Left cardiac atrium (tissue), 4 donors: Measurements from ENCODE around the gene TXN2. TPM values are rescaled to one million over a fixed set of nuclear protein-coding genes. Genes with fewer than 3 reads are reported as not detected.

Experiments used
- ATAC-seq, 2 donors: fragments of 200-7000 bp; cut with Tn5 transposase; one replicate each; pipeline ENCODE4 v1.9.1; 2020; ENCODE audit warnings: mild to moderate bottlenecking in 2 of 2, moderate library complexity in 2 of 2
- DNase-seq: peaks from one replicate; pipeline ENCODE4 v3.0.0-alpha.2; 2020
- intact Hi-C, 2 donors: fragments of 100-400 bp; cut with DNase I; formaldehyde crosslinking; loops; one replicate each; pipeline versions ENCODE4 v1.14.1 to v1.15.1; 2022 to 2023
- total RNA-seq, 2 donors: library from RNA; stranded (reverse); fragmentation: NEBNext Ultra II Directional; extraction: Animal tissue kit (Norgen Biotek cat#: 25700); gene quantifications; one replicate each; pipeline ENCODE4 v1.2.1, GENCODE V29; 2021
- donor health status: DM: no; HTN: yes; CAD: no.
- donor health status: DM: no; HTN: yes; CAD: no; lungs with severe emphysema.
- donor health status: DM: yes; HTN: yes; CAD: no.
- donor health status: Dilated cardiomyopathy.

Gene TXN2
- total RNA-seq, 2 donors from 2014 or later: 91.5 to 96.8 TPM

DNA sequence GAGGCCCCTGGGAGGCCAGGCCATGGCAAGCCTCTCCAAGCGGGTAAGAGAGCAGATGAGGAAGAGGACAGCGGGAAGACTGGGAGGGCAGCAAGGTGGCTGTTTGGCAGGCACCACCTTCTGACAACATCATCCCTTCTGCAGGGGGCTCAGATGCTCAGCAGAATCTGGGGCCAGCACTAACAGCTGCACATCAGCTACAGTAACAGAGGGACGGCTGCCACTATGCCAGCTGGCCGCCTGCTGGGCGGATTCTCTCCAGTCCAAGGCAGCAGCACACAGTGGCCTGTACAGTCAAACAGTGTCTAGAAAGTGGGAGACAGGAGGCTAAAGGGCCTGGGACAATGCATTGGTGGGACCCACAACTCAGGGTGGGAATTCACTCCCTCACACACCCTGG, 10.7 kb upstream of the TXN2 start:
- DNase-seq (no peak), ATAC-seq (no peak)

DNA sequence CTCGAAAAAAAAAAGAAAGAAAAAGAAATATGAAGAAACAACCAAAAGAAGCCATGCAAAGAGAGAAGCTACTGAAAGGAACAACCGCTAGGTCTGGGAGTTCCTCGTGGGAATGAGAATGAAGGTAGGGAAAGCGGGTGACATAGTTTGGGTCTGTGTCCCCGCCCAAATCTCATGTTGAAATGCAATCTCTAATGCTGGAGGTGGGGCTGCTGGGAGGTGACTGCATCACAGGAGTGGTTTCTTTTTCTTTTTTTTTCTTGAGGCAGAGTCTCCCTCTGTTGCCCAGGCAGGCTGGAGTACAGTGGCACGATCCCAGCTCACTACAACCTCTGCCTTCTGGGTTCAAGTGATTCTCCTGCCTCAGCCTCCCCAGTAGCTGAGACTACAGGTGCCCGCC, 9.7 kb upstream of the TXN2 start:
- intact Hi-C loops: no loop called here
- DNase-seq (no peak), ATAC-seq (no peak)

More for the DNA sequence above, 10.7 kb upstream of the TXN2 start:
- intact Hi-C loops: no loop called here

DNA sequence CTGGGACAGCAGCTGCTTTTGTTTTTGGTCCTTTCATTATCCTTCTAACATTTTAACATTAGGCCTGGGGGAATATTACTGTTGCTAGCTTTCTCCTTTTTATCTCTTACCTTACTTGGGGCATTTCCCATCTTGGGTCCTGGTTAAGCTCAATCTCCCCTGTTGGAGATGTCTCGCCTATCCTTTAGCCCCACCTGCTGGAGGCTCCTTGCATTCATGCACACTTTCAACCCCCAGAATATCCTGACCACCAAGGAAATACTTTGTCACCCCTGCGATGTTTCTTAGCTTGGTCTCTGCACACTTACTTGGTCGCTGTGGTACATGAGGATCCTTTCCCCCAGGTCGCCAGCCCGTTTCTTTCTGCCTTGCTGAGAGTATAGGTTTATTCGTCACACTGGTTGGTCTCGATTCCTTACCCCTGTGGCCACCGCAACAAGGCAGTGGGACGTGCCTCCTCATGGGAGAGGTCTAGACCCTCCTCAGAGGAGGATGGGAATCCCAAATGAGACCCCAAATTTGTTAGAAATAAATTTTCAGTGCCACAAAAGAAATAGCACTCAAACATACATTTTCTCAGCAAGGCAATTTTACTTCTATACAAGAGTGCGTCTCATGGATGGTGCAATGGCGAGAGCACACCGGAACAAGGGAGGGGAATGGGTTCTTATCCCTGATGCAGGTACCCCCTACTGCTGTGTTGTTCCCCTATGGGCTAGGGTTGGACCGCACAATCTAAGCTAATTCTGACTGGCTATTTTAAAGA, 5.4 kb upstream of the TXN2 start:
- intact Hi-C loops: loop anchor here in 1 of 2 donors (10.0 kb wide), 2 partner anchors 292 to 342 kb away; no protein-coding TSS in a partner anchor
- no peak for DNase-seq

DNA sequence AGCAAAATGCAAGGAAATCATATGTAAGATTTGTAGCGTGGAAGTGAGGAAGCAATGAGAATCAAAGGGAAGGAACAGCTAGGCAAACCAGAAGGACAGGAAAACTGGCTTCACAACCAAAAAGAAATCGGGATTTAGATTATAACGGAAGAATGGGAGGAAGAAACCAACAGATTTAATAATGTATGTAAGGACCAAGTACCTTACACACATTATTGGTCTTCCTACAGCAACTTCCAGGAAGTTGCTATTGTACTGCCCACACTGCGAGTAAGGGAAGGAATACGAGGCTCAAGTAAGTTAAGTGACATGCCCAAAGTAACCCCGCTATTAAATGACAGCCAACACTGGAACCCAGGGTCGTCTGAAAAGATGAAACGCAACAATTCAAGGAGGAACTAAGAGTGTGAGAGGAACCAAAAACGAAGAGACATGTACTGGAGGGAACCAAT, 473 bp downstream of the TXN2 start:
- intact Hi-C loops: loop anchor here in 1 of 2 donors (2.0 to 10.0 kb wide), 3 partner anchors 34 to 336 kb away; no protein-coding TSS in a partner anchor
- DNase-seq: no peak
- ATAC-seq: no peak

More for the DNA sequence above, 5.4 kb upstream of the TXN2 start:
- no peak for ATAC-seq

DNA sequence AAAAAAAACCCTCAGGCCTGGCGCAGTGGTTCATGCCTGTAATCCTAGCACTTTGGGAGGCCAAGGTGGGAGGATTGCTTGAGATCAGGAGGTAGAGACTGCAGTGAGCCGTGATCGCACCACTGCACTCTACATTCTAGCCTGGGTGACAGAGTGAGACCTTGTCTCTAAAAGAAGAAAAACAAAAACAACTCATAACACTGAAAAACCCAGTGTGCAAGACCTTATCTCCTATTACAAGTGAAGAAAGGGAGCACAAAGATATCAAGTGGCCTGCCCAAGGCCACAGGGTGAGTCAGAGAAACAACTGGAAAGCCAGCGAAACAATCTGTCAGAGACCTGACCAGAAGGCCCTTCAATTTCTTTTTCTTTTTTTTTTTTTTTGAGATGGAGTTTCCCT, 2.5 kb downstream of the TXN2 start:
- ATAC-seq: no peak
- DNase-seq: no peak
- intact Hi-C loops: loop anchor here in 1 of 2 donors (10.0 kb wide), 1 partner anchor 174 kb away; no protein-coding TSS in a partner anchor

DNA sequence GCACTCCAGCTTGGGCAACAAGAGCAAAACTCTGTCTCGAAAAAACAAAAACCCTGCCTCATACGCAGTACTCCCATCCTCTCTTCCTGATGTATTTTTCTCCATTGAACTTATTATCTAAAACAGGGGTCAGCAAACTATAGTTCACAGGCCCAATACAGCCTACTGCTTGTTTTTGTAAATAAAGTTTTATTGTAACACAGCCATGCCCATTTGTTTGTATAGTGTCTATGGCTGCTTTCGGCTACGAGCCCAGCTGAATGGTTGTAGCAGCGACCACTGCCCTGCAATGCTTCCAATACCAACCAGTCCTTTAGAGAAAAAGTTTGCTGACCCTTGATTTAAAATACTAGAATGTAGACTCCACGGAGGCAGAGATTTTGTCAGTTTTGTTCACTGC, 6.1 kb downstream of the TXN2 start:
- no peak for DNase-seq
- no peak for ATAC-seq
- intact Hi-C loops: loop anchor here in 1 of 2 donors (10.0 kb wide), 1 partner anchor 171 kb away; no protein-coding TSS in a partner anchor

DNA sequence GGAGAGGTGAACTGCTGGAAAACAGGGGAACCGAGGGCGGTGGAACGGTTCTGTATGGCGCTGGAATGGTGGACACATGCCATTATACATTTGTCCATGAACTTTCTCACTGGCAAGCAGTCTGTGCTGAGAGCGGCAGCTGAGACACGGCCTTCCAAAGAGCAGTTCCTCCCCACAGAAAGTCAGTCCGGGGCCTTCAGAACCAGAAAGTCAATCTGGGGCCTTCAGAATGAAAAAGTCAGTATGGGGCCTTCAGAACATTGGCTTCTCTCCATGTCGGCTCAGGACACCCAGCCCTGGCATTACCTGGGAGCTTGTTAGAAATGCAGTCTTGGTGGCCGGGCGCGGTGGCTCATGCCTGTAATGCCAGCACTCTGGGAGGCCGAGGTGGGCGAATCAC, 8.8 kb downstream of the TXN2 start:
- DNase-seq: no peak
- no peak for ATAC-seq
- intact Hi-C loops: loop anchor here in 1 of 2 donors (10.0 kb wide), 1 partner anchor 168 kb away; no protein-coding TSS in a partner anchor

DNA sequence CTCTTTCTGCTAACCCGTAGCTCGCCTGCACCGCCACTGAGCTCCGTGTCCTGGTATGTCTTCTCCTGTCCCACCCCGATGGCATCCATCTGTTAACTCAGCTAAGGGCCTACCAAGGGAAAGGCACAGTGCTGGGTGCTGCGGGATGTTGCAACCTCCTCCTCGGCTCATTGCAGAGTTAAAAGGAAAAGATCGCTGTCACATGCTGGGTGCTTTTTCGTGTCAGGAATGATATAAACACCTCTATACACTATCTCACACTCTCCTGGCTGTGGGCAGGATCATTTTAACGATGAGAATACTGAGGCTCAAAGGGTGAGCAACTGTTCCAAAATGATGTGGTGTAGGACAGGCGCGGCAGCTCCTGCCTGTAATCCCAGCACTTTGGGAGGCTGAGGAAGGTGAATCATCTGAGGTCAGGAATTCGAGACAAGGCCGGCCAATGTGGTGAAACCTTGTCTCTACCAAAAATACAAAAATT, 10.1 kb downstream of the TXN2 start:
- ATAC-seq: no peak
- no peak for DNase-seq
- intact Hi-C loops: loop anchor here in 1 of 2 donors (10.0 kb wide), 1 partner anchor 167 kb away; no protein-coding TSS in a partner anchor

DNA sequence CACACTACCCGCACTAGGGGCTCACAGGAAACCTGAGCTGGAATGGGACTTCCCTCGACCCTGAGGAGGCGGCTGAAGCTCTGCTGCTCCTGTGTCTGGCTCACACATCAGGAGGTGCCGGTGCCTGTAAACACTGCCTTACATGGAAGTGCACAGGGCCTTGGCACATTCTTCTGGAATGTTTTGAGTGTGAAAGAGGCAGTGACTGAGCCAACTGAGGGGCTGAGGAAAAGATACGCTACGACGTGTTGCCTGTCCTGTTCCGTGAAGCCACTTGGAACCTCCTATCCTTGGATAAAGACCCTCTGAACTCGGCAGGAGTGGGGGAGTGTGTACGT, 10.5 kb downstream of the TXN2 start:
- DNase-seq (no peak), ATAC-seq (no peak)
- intact Hi-C loops: loop anchor here (1.0 to 10.0 kb wide), 2 partner anchors 166 to 170 kb away; no protein-coding TSS in a partner anchor

DNA sequence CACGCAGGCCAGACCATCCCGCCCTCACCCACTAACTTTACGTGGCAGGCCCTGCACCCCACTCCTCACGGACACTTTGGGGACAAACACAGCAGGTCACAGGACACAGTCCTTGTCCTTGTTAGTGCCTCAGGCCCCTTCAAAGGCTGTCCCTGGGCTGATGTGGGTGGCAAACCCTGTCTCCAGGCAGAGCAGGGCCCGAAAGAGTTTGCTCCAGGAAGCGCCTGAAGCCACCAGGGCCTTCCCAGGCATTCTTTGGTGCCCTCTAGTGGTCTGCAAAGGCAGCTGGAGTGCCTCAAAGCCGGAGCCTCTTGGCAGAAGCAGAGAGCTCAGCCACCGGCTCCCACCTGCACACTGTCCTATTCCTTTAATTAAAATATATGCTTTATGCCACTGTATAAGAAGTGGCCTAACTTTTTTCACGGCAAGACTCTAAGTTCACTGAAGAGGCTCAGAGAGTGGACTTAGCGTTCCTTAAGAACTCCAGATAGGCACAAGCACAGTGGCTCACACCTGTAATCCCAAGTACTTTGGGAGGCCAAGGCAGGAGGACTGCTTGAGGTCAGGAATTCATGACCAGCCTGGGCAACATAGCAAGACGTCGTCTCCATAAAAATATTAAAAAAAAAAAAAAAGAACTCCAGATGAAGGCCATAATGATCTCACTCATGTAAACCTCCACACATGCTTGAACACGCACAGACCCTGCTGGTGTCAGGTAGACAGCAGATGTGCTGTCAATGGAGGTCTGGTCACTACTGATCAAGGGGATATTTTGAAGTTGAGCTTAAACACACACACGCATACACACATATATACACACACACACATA, 11.1 kb downstream of the TXN2 start:
- ATAC-seq (peak; percentile 55 to 81), DNase-seq (peak; percentile 84)
- intact Hi-C loops: loop anchor here (1.0 to 10.0 kb wide), 2 partner anchors 166 to 169 kb away; no protein-coding TSS in a partner anchor

DNA sequence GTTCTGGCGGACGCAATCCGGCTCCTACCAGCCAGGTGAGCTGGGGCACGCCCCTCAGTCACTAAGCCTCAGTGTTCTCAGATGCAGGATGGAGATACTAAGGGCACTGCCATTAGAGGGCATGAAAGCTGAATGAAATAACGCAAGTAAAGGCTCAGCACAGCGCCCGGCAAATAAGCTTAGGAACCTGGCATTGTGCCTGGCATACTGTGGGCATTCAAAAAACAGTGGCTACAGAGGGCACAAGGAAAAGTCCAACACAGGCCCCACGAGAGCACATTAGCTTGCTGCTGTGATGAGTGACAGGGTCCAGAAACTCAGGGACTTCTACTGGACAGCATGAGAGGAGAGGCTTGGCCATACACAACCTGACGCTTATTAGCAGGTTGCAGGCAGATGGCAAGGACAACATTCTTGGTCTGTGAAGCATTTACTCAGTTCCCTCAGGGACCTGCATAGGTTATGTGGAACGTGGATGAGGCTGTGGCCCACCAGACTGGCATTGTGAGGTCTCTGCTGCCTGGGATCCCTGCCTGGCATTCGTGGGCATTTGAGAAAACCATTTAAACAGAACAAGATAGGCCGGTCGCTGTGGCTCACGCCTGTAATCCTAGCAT, 12.2 kb downstream of the TXN2 start:
- intact Hi-C loops: loop anchor here (5.0 to 10.0 kb wide), 4 partner anchors 82 to 147 kb away; partner anchors contain the start of gene MYH9 (in 2 of the 2)
- DNase-seq: no peak
- no peak for ATAC-seq

DNA sequence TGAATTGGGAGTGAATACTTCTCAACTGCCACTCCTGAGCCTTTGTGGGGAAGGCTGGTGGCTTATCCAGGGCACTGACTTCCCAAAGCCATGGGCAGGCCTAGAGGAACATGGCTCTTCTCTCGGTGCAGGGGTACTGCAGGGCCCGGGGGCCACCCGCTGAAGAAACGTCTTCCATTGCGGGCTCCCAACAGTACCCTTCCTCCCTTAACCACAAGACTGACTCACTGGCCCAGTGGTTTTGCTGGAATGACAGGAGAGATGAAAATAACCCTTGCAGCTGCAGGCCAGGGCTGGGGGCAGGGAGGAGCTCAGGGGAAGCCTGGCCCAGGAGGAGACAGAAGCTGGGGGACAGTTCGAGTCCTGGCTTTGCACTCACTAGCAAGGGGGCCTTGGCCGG, 13.5 kb downstream of the TXN2 start:
- peak in 1 of 2 donors; percentile 46 for ATAC-seq
- intact Hi-C loops: loop anchor here (5.0 to 10.0 kb wide), 4 partner anchors 81 to 146 kb away; partner anchors contain the start of gene MYH9 (in 2 of the 2)

DNA sequence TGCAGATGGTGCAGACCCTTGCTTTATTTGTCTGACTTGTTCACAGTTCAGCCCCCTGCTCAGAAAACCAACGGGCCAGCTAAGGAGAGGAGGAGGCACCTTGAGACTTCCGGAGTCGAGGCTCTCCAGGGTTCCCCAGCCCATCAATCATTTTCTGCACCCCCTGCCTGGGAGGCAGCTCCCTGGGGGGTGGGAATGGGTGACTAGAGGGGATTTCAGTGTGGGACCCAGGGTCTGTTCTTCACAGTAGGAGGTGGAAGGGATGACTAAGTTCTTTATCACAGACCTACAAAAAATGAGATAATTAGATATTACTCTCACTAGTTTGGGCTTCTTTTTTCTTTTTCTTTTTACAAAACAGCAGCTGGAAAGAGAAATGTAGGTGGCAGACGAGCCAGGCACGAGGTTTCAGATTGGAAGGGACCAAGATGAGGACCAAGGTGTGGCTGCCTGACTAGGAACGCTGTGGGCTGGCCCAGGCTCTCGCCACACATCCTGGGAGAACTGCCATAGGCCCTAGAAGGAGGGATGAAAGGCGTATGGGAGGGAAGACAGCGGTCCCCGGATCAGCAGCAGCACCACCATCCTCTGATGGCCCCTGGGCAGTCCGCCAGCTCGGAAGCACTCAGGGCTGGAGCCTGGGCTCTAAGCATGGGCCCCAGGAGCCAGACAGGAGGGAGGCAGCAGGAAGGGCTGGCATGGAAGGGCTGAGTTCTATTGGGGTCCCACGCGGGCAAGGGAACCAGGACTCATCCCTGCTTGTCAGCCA, 14.2 kb downstream of the TXN2 start:
- peak; percentile 48 for ATAC-seq
- peak; percentile 72 for DNase-seq
- intact Hi-C loops: loop anchor here (5.0 to 10.0 kb wide), 4 partner anchors 80 to 145 kb away; partner anchors contain the start of gene MYH9 (in 2 of the 2)

More for the DNA sequence above, 13.5 kb downstream of the TXN2 start:
- no peak for DNase-seq

DNA sequence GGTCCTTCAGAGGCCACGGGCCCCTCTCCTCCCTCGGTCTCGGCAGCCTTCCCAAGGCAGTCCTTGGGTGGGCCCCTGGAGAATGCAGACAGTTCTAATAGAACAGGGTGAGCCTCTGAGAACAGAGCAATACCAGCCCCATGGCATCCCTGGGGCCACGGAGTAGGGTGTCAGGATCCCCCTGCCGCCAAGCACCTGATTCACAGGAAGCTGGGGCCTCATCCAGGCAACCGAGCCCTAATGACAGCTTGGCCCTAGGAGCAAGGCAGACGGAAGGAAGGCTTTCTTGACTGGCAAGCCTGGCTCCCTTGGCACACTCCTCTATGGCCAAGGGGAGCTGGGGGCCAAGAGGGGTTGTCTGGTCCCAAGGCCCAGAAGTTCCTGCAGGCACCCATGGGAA, 15.2 kb downstream of the TXN2 start:
- ATAC-seq (no peak), DNase-seq (no peak)
- intact Hi-C loops: loop anchor here (5.0 to 10.0 kb wide), 4 partner anchors 79 to 144 kb away; partner anchors contain the start of gene MYH9 (in 2 of the 2)

DNA sequence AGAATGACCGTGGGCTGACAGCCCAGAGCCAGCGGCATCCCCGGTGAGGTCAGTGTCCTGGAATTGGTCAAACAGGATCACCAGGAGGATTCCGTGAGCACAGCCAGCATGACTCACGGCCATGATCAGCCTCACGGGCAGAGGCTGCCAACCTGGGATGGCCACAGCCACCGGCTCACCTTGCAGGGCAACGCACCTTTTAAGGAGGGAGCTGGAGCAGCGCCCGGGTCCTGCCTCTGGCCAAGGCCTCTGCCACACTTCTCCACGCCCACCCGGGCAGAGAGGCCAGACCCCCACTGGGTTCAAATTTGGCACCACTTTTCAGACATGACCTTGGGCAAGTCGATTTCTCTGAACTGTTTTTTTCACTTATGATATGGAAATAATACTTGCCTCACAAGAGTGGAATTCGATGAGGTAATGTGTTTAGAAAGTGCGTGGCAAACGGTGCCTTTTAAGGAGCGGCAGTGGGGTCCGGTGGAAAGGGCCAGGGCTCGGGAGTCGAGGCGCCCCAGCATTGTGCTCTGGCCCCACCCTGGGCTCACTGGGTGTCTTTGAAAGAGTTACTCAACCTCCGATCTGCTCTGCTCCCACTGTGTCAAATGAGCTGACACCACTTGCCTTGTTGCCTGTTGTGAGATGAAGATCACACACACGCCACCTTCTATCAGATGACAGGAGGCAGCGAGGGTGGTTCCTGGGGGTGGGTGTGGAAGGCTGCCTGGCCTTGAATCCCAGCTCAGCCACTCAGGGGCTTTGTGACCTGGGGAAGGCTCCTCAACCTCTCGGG, 16.0 kb downstream of the TXN2 start:
- intact Hi-C loops: loop anchor here (5.0 to 10.0 kb wide), 4 partner anchors 78 to 143 kb away; partner anchors contain the start of gene MYH9 (in 2 of the 2)
- peak; percentile 81 for DNase-seq
- ATAC-seq: peak; percentile 54 to 73

DNA sequence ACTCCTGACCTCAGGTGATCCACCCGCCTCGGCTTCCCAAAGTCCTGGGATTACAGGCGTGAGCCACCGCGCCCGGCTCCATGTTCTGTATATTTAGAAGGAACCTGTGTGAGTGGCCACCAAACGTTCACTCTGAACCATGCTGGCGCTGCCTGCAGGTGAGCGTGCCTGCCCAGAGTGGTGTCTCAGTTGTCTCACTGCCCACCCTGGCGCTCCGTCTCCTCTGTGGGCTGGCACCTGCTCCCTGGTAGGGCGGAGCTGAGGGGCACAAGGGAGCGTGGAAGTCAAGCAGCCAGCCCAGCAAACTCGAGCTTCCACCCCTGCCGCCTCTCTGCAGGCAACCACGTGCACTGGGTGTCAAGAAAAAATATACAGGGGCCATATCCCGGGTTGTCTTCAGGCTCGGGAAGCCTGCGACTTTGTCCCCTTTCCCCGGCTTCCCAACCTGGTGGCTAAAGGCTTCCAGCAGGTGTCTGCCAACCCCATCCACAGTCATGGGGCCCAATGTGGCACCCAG, 16.7 kb downstream of the TXN2 start:
- intact Hi-C loops: loop anchor here (5.0 to 10.0 kb wide), 4 partner anchors 77 to 142 kb away; partner anchors contain the start of gene MYH9 (in 2 of the 2)
- ATAC-seq: no peak
- no peak for DNase-seq

DNA sequence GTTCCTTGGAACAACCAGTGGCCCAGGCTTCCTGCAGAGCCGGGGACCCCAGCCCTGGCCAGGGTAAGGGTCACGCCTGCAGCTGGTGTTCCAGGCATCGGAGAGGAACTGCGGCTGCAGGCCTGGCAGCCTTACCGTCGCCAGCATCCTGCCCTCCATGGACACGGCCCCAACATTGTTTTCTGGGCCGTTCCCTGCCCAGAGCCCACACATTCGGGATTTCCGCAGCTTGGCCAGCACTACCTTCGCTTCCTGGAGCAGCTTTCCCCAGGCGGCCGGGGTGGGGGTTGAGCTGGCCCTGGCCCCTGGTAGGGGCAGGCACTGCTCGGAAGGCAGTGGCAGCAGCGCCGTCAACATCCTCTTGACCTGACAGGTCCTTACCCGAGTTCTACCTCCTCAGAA, 17.7 kb downstream of the TXN2 start:
- peak; percentile 84 for DNase-seq
- peak; percentile 1 to 46 for ATAC-seq
- intact Hi-C loops: loop anchor here in 1 of 2 donors (10.0 kb wide), 2 partner anchors 79 to 139 kb away; partner anchors contain the start of gene MYH9
